Measurements from ENCODE around the gene SLC30A5.

SLC30A5 gene

DNA sequence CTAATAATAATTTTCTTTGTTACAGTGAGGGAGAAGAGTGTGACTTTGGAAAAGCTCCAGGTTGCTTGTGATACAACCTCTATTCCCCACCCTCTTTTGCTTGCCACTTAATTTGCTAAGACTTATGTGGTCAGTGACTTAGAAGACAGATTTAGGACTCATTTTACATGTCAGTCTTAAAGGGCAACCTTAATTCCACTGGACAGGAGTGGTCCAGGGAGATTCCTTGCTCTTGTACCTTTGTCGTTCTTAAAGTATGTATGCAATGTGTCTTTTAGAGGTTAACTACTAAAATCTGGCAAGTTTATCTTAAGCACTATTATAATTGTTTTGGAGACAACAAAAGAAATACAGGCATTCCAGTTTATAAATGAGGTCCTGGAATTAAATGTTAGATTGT lies 20.0 kb downstream of the SLC30A5 start:
- H2AFZ ChIP-seq (ENCODE audit: low read depth, low read length), result no peak overlapping the region
- H3K4me2 ChIP-seq (ENCODE audit: low read length, poor library complexity, severe bottlenecking), result no peak overlapping the region
- peaks cover 6% of the 10 kb centered on the region for H3K79me1 ChIP-seq (replicated peaks; ENCODE audit: low read length, poor library complexity, severe bottlenecking)
- H3K23ac ChIP-seq (ENCODE audit: low read length in 2 of 2), result no peak overlapping the region
- H2BK5ac ChIP-seq (ENCODE audit: low read depth, low read length, poor library complexity, severe bottlenecking), result no peak overlapping the region
- no peaks in the 10 kb centered on the region for H3K27me3 ChIP-seq (ENCODE audit: control insufficient read depth in 1 of 2, insufficient read depth in 1 of 2, low read length in 2 of 2)
- no peak overlapping the region for H2BK120ac ChIP-seq (ENCODE audit: low read depth, low read length)
- no peak overlapping the region for H3K4ac ChIP-seq (ENCODE audit: low read depth in 1 of 2, low read length in 2 of 2)
- no peak overlapping the region for H3K9ac ChIP-seq (ENCODE audit: low read length)
- no peak overlapping the region for H4K91ac ChIP-seq (ENCODE audit: low read length)
- H3K36me3 ChIP-seq (ENCODE audit: control insufficient read depth in 1 of 2, insufficient read depth in 2 of 2, low read depth in 1 of 2, low read length in 2 of 2), result peaks cover 7 to 86% of the 10 kb centered on the region in 2 experiments
- no peak overlapping the region for H2AK5ac ChIP-seq (ENCODE audit: low read length, severe bottlenecking)
- no peak overlapping the region for H3K14ac ChIP-seq (ENCODE audit: low read length in 2 of 2)
- WGBS, result no CpG with 5 or more reads among the region's 1 CpG
- H2BK15ac ChIP-seq (ENCODE audit: low read depth, poor library complexity, severe bottlenecking), result no peak overlapping the region
- no peaks in the 10 kb centered on the region for H3K9me3 ChIP-seq (ENCODE audit: control insufficient read depth, low read length)
- no peaks in the 10 kb centered on the region for H3K4me1 ChIP-seq (ENCODE audit: control insufficient read depth, insufficient read depth, low read depth, low read length)
- H3K18ac ChIP-seq (ENCODE audit: low read depth in 1 of 2, low read length in 2 of 2), result no peak overlapping the region
- H4K8ac ChIP-seq (ENCODE audit: low read length), result no peak overlapping the region
- no peak overlapping the region for H3K27ac ChIP-seq (ENCODE audit: low read length, poor library complexity, severe bottlenecking)
- no peak overlapping the region for H2BK12ac ChIP-seq (ENCODE audit: low read length in 2 of 2)
- no peak for DNase-seq
- no peak overlapping the region for H3K4me3 ChIP-seq (ENCODE audit: insufficient read depth in 1 of 2, low read depth in 1 of 2, low read length in 2 of 2)

DNA sequence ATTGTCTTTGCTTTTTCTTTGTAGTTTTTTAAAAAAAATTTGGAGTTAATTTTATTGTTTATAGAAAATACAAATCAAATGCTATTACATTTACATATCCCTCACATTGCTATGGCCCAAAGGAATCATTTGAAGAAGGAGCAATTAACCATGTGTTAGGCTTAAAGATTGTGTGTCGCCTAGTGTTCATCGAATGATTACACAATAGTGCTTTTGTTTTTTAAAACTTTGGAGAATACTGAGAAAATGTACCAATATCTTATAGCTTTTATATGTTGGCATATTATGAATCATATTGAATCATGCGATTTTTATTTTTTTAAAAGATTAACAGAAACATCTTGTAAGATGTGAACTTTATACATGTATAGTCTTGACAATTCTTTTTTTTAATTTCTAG lies 21.7 kb downstream of the SLC30A5 start:
- H4K91ac ChIP-seq (ENCODE audit: low read length), result no peak overlapping the region
- peaks cover 8 to 85% of the 10 kb centered on the region in 2 experiments for H3K36me3 ChIP-seq (ENCODE audit: control insufficient read depth in 1 of 2, insufficient read depth in 2 of 2, low read depth in 1 of 2, low read length in 2 of 2)
- no peak overlapping the region for H3K4me2 ChIP-seq (ENCODE audit: low read length, poor library complexity, severe bottlenecking)
- no peaks in the 10 kb centered on the region for H3K9me3 ChIP-seq (ENCODE audit: control insufficient read depth, low read length)
- H3K79me1 ChIP-seq (replicated peaks; ENCODE audit: low read length, poor library complexity, severe bottlenecking), result peaks cover 6% of the 10 kb centered on the region
- no peak overlapping the region for H3K4ac ChIP-seq (ENCODE audit: low read depth in 1 of 2, low read length in 2 of 2)
- no peak overlapping the region for H2BK5ac ChIP-seq (ENCODE audit: low read depth, low read length, poor library complexity, severe bottlenecking)
- no peak overlapping the region for H3K18ac ChIP-seq (ENCODE audit: low read depth in 1 of 2, low read length in 2 of 2)
- H3K14ac ChIP-seq (ENCODE audit: low read length in 2 of 2), result no peak overlapping the region
- no peaks in the 10 kb centered on the region for H3K27me3 ChIP-seq (ENCODE audit: control insufficient read depth in 1 of 2, insufficient read depth in 1 of 2, low read length in 2 of 2)
- H3K23ac ChIP-seq (ENCODE audit: low read length in 2 of 2), result no peak overlapping the region
- DNase-seq, result no peak
- no peak overlapping the region for H3K4me3 ChIP-seq (ENCODE audit: insufficient read depth in 1 of 2, low read depth in 1 of 2, low read length in 2 of 2)
- no peak overlapping the region for H2BK120ac ChIP-seq (ENCODE audit: low read depth, low read length)
- H4K8ac ChIP-seq (ENCODE audit: low read length), result no peak overlapping the region
- no peak overlapping the region for H2BK15ac ChIP-seq (ENCODE audit: low read depth, poor library complexity, severe bottlenecking)
- no peak overlapping the region for H2BK12ac ChIP-seq (ENCODE audit: low read length in 2 of 2)
- H3K4me1 ChIP-seq (ENCODE audit: control insufficient read depth, insufficient read depth, low read depth, low read length), result no peaks in the 10 kb centered on the region
- H2AK5ac ChIP-seq (ENCODE audit: low read length, severe bottlenecking), result no peak overlapping the region
- WGBS, result no CpG with 5 or more reads among the region's 3 CpGs
- H2AFZ ChIP-seq (ENCODE audit: low read depth, low read length), result no peak overlapping the region
- H3K9ac ChIP-seq (ENCODE audit: low read length), result no peak overlapping the region
- no peak overlapping the region for H3K27ac ChIP-seq (ENCODE audit: low read length, poor library complexity, severe bottlenecking)

GRCh38 chr5:69129413-69129812 lies 35.6 kb downstream of the SLC30A5 start:
- Histone ChIP-seq H2BK120ac (ENCODE audit: low read depth, low read length) (no peak overlapping the region), H4K91ac (ENCODE audit: low read length) (no peak overlapping the region), H2BK5ac (ENCODE audit: low read depth, low read length, poor library complexity, severe bottlenecking) (no peak overlapping the region), H2AFZ (ENCODE audit: low read depth, low read length) (no peak overlapping the region), H2BK12ac (ENCODE audit: low read length in 2 of 2) (no peak overlapping the region), H3K4me1 (ENCODE audit: control insufficient read depth, insufficient read depth, low read depth, low read length) (no peaks in the 10 kb centered on the region), H3K27me3 (ENCODE audit: control insufficient read depth in 1 of 2, insufficient read depth in 1 of 2, low read length in 2 of 2) (no peaks in the 10 kb centered on the region), H3K14ac (ENCODE audit: low read length in 2 of 2) (no peak overlapping the region), H2AK5ac (ENCODE audit: low read length, severe bottlenecking) (no peak overlapping the region), H3K27ac (ENCODE audit: low read length, poor library complexity, severe bottlenecking) (no peak overlapping the region), H3K18ac (ENCODE audit: low read depth in 1 of 2, low read length in 2 of 2) (no peak overlapping the region), H3K36me3 (ENCODE audit: control insufficient read depth in 1 of 2, insufficient read depth in 2 of 2, low read depth in 1 of 2, low read length in 2 of 2) (peaks cover 26 to 54% of the 10 kb centered on the region in 2 experiments), H3K4me3 (ENCODE audit: insufficient read depth in 1 of 2, low read depth in 1 of 2, low read length in 2 of 2) (no peak overlapping the region), H3K79me1 (replicated peaks; ENCODE audit: low read length, poor library complexity, severe bottlenecking) (peaks cover 2% of the 10 kb centered on the region), H3K23ac (ENCODE audit: low read length in 2 of 2) (no peak overlapping the region), H3K9ac (ENCODE audit: low read length) (no peak overlapping the region), H4K8ac (ENCODE audit: low read length) (no peak overlapping the region), H2BK15ac (ENCODE audit: low read depth, poor library complexity, severe bottlenecking) (no peak overlapping the region), H3K4ac (ENCODE audit: low read depth in 1 of 2, low read length in 2 of 2) (no peak overlapping the region), H3K9me3 (ENCODE audit: control insufficient read depth, low read length) (no peaks in the 10 kb centered on the region), H3K4me2 (ENCODE audit: low read length, poor library complexity, severe bottlenecking) (no peak overlapping the region)
- peak; percentile 63 for DNase-seq

DNA sequence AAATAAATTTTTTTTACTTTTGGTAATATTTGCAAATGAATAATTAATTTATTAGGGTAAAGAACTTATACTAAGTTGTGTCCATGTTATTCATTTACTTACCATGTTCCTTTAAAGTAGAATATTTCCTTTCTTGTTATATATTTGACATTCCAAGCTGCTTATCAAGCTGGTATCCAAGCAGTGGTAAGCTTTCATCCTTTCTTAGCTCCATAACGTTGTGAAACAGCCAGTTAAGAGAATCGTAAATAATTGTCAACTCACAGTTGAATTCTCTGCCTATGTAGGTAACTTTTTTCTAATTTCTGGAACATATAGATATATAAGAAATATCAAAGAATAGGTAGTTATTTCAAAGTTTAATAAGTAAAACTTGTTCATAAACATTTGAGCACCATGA lies 36.4 kb downstream of the SLC30A5 start:
- Histone ChIP-seq H2BK5ac (ENCODE audit: low read depth, low read length, poor library complexity, severe bottlenecking) (no peak overlapping the region), H3K36me3 (ENCODE audit: control insufficient read depth in 1 of 2, insufficient read depth in 2 of 2, low read depth in 1 of 2, low read length in 2 of 2) (peaks cover 24 to 48% of the 10 kb centered on the region in 2 experiments), H3K4ac (ENCODE audit: low read depth in 1 of 2, low read length in 2 of 2) (no peak overlapping the region), H3K9ac (ENCODE audit: low read length) (no peak overlapping the region), H3K4me3 (ENCODE audit: insufficient read depth in 1 of 2, low read depth in 1 of 2, low read length in 2 of 2) (no peak overlapping the region), H3K23ac (ENCODE audit: low read length in 2 of 2) (no peak overlapping the region), H3K27me3 (ENCODE audit: control insufficient read depth in 1 of 2, insufficient read depth in 1 of 2, low read length in 2 of 2) (no peaks in the 10 kb centered on the region), H3K27ac (ENCODE audit: low read length, poor library complexity, severe bottlenecking) (no peak overlapping the region), H3K9me3 (ENCODE audit: control insufficient read depth, low read length) (no peaks in the 10 kb centered on the region), H3K4me1 (ENCODE audit: control insufficient read depth, insufficient read depth, low read depth, low read length) (no peaks in the 10 kb centered on the region), H3K79me1 (replicated peaks; ENCODE audit: low read length, poor library complexity, severe bottlenecking) (peaks cover 2% of the 10 kb centered on the region), H2AFZ (ENCODE audit: low read depth, low read length) (no peak overlapping the region), H2BK120ac (ENCODE audit: low read depth, low read length) (no peak overlapping the region), H2BK12ac (ENCODE audit: low read length in 2 of 2) (no peak overlapping the region), H3K18ac (ENCODE audit: low read depth in 1 of 2, low read length in 2 of 2) (no peak overlapping the region), H4K91ac (ENCODE audit: low read length) (no peak overlapping the region), H3K4me2 (ENCODE audit: low read length, poor library complexity, severe bottlenecking) (no peak overlapping the region), H4K8ac (ENCODE audit: low read length) (no peak overlapping the region), H2BK15ac (ENCODE audit: low read depth, poor library complexity, severe bottlenecking) (no peak overlapping the region), H3K14ac (ENCODE audit: low read length in 2 of 2) (no peak overlapping the region), H2AK5ac (ENCODE audit: low read length, severe bottlenecking) (no peak overlapping the region)
- no peak for DNase-seq
- WGBS, result no CpG with 5 or more reads among the region's 2 CpGs
